Measurements from ENCODE around the gene ARPC1A. TPM values are rescaled to one million over a fixed set of nuclear protein-coding genes. Genes with fewer than 3 reads are reported as not detected.
"Not testable (repeated sequence)": the region's sequence is repeated elsewhere in the genome, so short reads cannot be mapped to it uniquely, and the experiment has no call there.

Gene ARPC1A
- total RNA-seq, 3 donors from 2014 or later (not counting 1 experiment from before 2014, with no cell fraction given): 38.1 to 48.1 (median 47.9) TPM

- H3K27me3 Mint-ChIP-seq (ENCODE audit: low read depth in 2 of 2): peaks cover 0 to 3% of the 10 kb centered on the region in 2 donors
- ATAC-seq (peak; percentile 44 to 64 (median 48)), DNase-seq (no peak)
- Histone ChIP-seq H3K4me1 (ENCODE audit: control insufficient read depth, insufficient read depth, low read length) (peaks cover 6% of the 10 kb centered on the region), H3K9me3 (ENCODE audit: control insufficient read depth, insufficient read depth, low read length) (no peaks in the 10 kb centered on the region), H3K27ac (ENCODE audit: low read length) (no peak overlapping the region), H3K36me3 (ENCODE audit: control insufficient read depth, insufficient read depth, low read length) (no peaks in the 10 kb centered on the region), H3K4me3 (ENCODE audit: low read length) (no peak overlapping the region), H3K27me3 (ENCODE audit: control insufficient read depth, insufficient read depth, low read length) (no peaks in the 10 kb centered on the region)
- H3K36me3 Mint-ChIP-seq: no peaks in the 10 kb centered on the region
- H3K9me3 Mint-ChIP-seq: no peaks in the 10 kb centered on the region
- no peak overlapping the region for H3K27ac Mint-ChIP-seq
- intact Hi-C loops (cut with micrococcal nuclease): loop anchor here (1.0 to 2.0 kb wide), 2 partner anchors 172 to 273 kb away; no protein-coding TSS in a partner anchor
- 65% methylated on average over 1 of the region's 1 CpG for whole genome bisulfite sequencing (ENCODE audit: insufficient coverage)
- H3K4me1 Mint-ChIP-seq: peaks cover 0 to 5% of the 10 kb centered on the region in 2 donors
- peak overlapping the region; percentile 37 for H3K4me3 Mint-ChIP-seq
- TF ChIP-seq CTCF (IDR thresholded peaks at IDR 0.05): peak; percentile 11
Observed at GRCh38 chr7:99313204-99313573, 12.5 kb upstream of the ARPC1A start.

- H3K27me3 ChIP-seq (ENCODE audit: control insufficient read depth, insufficient read depth, low read length): no peaks in the 10 kb centered on the region
- no peak for TF ChIP-seq CTCF (IDR thresholded peaks at IDR 0.05)
- no peak overlapping the region for H3K4me3 Mint-ChIP-seq
- no peaks in the 10 kb centered on the region for H3K36me3 Mint-ChIP-seq
- peaks cover 6% of the 10 kb centered on the region for H3K4me1 ChIP-seq (ENCODE audit: control insufficient read depth, insufficient read depth, low read length)
- no peak overlapping the region for H3K27ac ChIP-seq (ENCODE audit: low read length)
- WGBS (ENCODE audit: insufficient coverage): 79% methylated on average over 7 of the region's 7 CpGs
- H3K27ac Mint-ChIP-seq: no peak overlapping the region
- H3K36me3 ChIP-seq (ENCODE audit: control insufficient read depth, insufficient read depth, low read length): no peaks in the 10 kb centered on the region
- H3K9me3 Mint-ChIP-seq: no peaks in the 10 kb centered on the region
- H3K4me1 Mint-ChIP-seq: peaks cover 0 to 5% of the 10 kb centered on the region in 2 donors
- DNase-seq: no peak
- peaks cover 0 to 3% of the 10 kb centered on the region in 2 donors for H3K27me3 Mint-ChIP-seq (ENCODE audit: low read depth in 2 of 2)
- no peak overlapping the region for H3K4me3 ChIP-seq (ENCODE audit: low read length)
- intact Hi-C loops (cut with micrococcal nuclease): no loop called here
- no peak for ATAC-seq
- H3K9me3 ChIP-seq (ENCODE audit: control insufficient read depth, insufficient read depth, low read length): no peaks in the 10 kb centered on the region
Observed at GRCh38 chr7:99314504-99314903, 11.2 kb upstream of the ARPC1A start.

GRCh38 chr7:99320371-99320770 lies 5.3 kb upstream of the ARPC1A start:
- no peak overlapping the region for H3K4me3 Mint-ChIP-seq
- WGBS (ENCODE audit: insufficient coverage): 84% methylated on average over 3 of the region's 4 CpGs

GRCh38 chr7:99322659-99323058 lies 3.0 kb upstream of the ARPC1A start:
- H3K27ac ChIP-seq (ENCODE audit: low read length); DNase-seq; H3K36me3 ChIP-seq (ENCODE audit: control insufficient read depth, insufficient read depth, low read length); H3K27ac Mint-ChIP-seq; H3K27me3 ChIP-seq (ENCODE audit: control insufficient read depth, insufficient read depth, low read length); H3K36me3 Mint-ChIP-seq; H3K4me3 Mint-ChIP-seq; H3K9me3 ChIP-seq (ENCODE audit: control insufficient read depth, insufficient read depth, low read length); H3K9me3 Mint-ChIP-seq; H3K4me3 ChIP-seq (ENCODE audit: low read length); intact Hi-C loops (cut with micrococcal nuclease); ATAC-seq; H3K27me3 Mint-ChIP-seq (ENCODE audit: low read depth in 2 of 2): not testable (repeated sequence)
- 96% methylated on average over 6 of the region's 6 CpGs for WGBS (ENCODE audit: insufficient coverage)
- peaks cover 14 to 23% of the 10 kb centered on the region in 2 donors for H3K4me1 Mint-ChIP-seq
- peaks cover 25% of the 10 kb centered on the region for H3K4me1 ChIP-seq (ENCODE audit: control insufficient read depth, insufficient read depth, low read length)

More at GRCh38 chr7:99320371-99320770, 5.3 kb upstream of the ARPC1A start:
- H3K4me3 ChIP-seq (ENCODE audit: low read length): no peak overlapping the region
- Mint-ChIP-seq H3K4me1 (peaks cover 0 to 6% of the 10 kb centered on the region in 2 donors), H3K27me3 (ENCODE audit: low read depth in 2 of 2) (no peaks in the 10 kb centered on the region), H3K27ac (no peak overlapping the region), H3K9me3 (no peaks in the 10 kb centered on the region), H3K36me3 (no peaks in the 10 kb centered on the region)
- TF ChIP-seq CTCF (IDR thresholded peaks at IDR 0.05): no peak
- H3K9me3 ChIP-seq (ENCODE audit: control insufficient read depth, insufficient read depth, low read length): no peaks in the 10 kb centered on the region
- ATAC-seq (no peak), DNase-seq (no peak)
- no peak overlapping the region for H3K27ac ChIP-seq (ENCODE audit: low read length)
- intact Hi-C loops (cut with micrococcal nuclease): no loop called here
- no peaks in the 10 kb centered on the region for H3K36me3 ChIP-seq (ENCODE audit: control insufficient read depth, insufficient read depth, low read length)
- no peaks in the 10 kb centered on the region for H3K27me3 ChIP-seq (ENCODE audit: control insufficient read depth, insufficient read depth, low read length)
- H3K4me1 ChIP-seq (ENCODE audit: control insufficient read depth, insufficient read depth, low read length): peaks cover 7% of the 10 kb centered on the region
